ENCODE measurements around the gene GCNT4.
"Not testable (repeated sequence)": the region's sequence is repeated elsewhere in the genome, so short reads cannot be mapped to it uniquely, and the experiment has no call there.

GCNT4 gene, protein sequence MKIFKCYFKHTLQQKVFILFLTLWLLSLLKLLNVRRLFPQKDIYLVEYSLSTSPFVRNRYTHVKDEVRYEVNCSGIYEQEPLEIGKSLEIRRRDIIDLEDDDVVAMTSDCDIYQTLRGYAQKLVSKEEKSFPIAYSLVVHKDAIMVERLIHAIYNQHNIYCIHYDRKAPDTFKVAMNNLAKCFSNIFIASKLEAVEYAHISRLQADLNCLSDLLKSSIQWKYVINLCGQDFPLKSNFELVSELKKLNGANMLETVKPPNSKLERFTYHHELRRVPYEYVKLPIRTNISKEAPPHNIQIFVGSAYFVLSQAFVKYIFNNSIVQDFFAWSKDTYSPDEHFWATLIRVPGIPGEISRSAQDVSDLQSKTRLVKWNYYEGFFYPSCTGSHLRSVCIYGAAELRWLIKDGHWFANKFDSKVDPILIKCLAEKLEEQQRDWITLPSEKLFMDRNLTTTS

DNA sequence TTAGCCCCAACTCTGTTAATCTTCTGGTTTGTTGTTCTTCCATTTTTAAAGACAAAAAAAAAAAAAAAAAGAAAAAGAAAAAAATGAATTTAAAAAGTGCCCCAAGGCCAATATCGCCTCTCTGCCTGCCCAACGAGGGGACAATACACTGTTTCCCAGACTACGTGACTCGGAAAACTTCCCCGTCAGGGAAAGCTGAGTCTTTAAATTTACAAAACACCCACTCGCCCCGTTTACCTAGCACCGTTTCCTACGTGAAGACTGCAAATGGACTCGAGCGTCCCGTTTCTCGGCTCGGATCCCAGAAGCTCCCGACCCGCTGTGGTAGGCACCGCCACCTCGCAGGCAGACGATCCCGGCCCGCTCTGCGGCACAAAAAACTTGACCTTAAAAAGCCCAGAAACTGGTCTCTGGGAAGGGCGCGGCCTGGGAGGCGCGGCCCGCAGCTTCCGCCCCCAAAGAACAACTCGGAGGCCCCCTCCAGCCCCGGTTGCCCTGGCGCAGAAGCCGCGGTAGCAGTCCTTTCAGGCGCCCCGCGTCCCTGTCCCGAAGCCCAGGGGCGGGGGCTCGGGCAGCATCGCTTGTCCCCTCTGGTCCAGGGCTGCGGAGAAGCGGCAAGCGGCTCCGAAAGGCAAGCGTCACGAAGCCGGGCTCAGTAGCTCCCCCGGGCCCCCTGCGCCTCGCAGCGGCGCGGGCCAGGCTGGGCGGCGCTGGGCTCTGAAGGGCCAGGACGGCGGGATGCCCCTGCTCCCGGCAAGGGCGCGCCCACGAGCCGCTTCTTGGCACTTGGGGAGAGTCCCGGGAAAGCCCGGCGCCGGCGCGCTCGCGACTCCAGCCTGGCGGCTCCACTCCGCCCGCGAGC, at the start of gene GCNT4:
TSS of gene GCNT4 (minus strand) at position 367 of the 862 bp plus-strand sequence. CDS start 22,521 bp downstream, outside the sequence.
- no peak for TF ChIP-seq ZNF274 (IDR thresholded peaks at IDR 0.05; ENCODE audit: low read depth, low read length)
- H3K4me3 ChIP-seq (ENCODE audit: low read length), result peak within 1 kb of the TSS; percentile 79

DNA sequence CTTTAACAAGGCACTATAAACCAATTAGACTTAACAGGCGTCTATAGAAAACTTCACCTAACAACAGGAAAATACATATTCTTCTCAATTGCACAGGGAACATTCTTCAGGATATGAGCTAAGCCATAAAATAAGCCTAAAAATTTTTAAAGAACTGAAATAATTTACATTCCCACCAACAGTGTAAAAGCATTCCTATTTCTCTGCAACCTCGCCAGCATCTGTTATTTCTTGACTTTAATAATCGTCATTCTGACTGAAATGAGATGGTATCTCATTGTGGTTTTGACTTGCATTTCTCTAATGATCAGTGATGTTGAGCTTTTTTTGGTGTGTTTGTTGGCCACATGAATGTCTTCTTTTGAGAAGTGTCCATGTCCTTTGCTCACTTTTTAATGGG, 43.6 kb upstream of the GCNT4 start:
- H3K4me3 ChIP-seq (ENCODE audit: low read length), result not testable (repeated sequence)

DNA sequence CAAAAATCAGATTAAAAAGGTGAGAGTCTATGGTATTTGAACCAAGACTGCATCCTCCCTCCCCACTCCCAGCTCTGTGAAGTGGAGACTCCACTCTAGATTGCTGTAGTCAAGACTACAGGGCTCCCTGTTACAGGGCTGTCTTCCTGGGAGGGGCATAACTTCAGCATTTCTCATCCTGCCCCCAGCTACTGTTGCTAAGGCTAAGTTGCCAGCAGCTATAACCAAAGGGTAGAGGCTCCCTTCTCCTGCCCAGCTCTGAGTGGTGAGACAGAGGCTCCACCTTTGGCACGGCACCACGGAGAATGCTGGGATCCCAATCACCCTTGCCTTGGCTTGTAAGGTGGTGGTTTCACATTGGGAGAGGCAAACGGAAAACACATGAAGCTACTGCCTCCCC, 39.2 kb upstream of the GCNT4 start:
- no peak for TF ChIP-seq ZNF274 (IDR thresholded peaks at IDR 0.05; ENCODE audit: low read depth, low read length)
- no peak overlapping the region for H3K4me3 ChIP-seq (ENCODE audit: low read length)

DNA sequence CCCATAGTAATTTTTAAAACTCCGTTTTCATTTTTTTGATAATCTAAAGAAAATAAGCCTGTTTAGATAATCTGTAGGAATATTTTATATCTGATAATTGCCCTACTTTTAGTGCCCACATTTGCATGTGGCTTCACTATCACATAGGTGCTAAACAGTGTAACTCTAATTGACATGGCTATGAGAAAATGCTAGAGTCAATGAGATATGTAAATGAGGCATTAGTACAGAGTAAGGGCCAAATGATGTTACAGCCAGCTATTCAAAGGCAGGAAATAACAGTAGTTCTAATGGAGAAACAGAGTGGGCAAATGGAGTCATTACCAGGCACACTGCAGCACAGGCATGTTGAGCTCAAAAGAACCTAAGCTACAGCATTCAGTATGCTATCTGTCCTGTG, 37.3 kb upstream of the GCNT4 start:
- no peak overlapping the region for H3K4me3 ChIP-seq (ENCODE audit: low read length)
- no peak for TF ChIP-seq ZNF274 (IDR thresholded peaks at IDR 0.05; ENCODE audit: low read depth, low read length)

DNA sequence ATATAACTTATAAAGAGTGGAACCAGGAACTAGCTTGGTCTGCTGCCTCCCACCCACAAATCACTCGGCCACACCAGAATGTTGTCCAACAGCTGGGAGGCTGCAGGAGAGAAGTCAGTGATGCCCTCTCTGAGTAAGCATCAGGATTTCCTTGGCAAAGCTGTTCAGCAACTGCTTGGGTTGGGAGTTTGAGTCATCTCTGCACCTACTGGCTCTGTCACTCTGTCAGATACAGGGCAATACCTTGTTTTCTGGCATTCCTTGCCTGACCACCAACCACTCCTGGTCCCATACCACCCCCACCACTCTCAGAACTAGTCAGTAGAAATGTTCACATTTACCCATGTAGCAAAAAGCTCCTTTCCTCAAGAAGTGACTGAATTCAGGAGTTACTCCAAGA, 36.8 kb upstream of the GCNT4 start:
- H3K4me3 ChIP-seq (ENCODE audit: low read length), result no peak overlapping the region
- TF ChIP-seq ZNF274 (IDR thresholded peaks at IDR 0.05; ENCODE audit: low read depth, low read length), result no peak

DNA sequence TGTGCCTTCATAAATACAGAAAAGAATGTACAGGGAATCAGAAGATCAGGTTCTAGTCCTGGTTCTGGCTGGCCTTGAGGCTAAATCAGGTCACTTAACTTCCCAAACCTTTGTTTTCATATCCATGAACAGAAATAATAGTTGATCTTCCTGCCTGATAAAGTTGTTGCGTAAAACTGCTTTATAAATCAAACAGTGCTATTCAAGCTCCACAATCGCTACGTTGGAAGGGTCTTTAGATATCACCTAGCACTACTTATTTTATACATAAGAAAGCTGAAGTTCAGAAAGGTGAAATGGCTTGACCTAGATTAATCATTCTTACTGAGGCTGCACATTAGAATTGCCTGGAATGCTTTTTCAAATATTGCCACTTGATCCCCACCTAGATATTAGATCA, 36.3 kb upstream of the GCNT4 start:
- no peak for TF ChIP-seq ZNF274 (IDR thresholded peaks at IDR 0.05; ENCODE audit: low read depth, low read length)
- H3K4me3 ChIP-seq (ENCODE audit: low read length), result no peak overlapping the region

DNA sequence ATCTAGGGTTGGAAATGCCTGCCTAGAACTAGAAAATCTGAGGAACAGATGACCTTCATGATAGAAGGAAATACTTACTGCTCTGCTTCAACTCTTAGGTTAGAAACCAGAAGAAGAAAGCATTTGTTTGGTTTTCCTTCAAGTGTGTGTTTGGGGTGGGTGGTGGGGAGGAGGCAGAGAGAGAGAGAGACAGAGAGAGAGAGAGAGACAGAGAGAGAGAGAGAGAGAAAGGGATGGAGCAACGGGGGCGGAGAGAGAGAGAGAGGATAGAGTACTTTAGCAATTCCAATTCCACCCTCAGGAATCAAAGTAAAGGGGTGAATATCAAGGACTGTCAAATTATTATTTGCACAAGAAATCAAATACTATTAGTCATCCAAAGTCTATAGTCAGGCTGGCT, 29.2 kb upstream of the GCNT4 start:
- TF ChIP-seq ZNF274 (IDR thresholded peaks at IDR 0.05; ENCODE audit: low read depth, low read length), result no peak

DNA sequence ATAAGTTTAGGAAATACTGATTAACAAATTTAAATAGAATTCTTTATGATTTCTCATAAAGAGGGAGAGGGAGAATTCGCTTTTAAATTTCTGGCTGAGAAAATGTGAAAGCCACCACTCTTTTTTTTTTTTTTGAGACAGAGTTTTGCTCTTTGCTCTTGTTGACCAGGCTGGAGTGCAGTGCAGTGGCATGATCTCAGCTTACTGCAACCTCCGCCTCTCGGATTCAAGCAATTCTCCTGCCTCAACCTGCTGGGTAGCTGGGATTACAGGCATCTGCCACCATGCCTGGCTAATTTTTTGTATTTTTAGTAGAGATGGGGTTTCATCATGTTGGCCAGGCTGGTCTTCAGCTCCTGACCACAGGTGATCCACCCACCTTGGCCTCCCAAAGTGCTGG, 27.0 kb upstream of the GCNT4 start:
- H3K4me3 ChIP-seq (ENCODE audit: low read length), result not testable (repeated sequence)

More for the DNA sequence above, 29.2 kb upstream of the GCNT4 start:
- H3K4me3 ChIP-seq (ENCODE audit: low read length), result no peak overlapping the region

DNA sequence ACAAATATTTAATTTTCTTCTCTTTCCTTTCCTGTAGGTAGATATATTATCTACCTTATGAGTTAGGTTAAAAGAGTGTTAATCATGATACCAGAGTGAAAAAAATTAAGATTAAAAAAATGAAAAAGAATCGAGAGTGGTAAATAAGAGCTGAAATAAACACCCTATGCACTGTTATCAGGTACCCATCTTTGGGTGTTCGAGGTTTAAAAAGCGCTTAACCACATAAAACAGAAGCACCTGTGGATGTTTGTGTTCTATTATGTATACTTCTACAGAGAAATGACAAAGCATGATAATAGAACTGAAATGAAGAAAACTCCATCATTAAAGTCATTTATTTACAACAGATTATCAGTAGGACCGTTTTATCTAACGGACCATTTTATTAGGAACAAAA, 25.7 kb upstream of the GCNT4 start:
- no peak overlapping the region for H3K4me3 ChIP-seq (ENCODE audit: low read length)
- TF ChIP-seq ZNF274 (IDR thresholded peaks at IDR 0.05; ENCODE audit: low read depth, low read length), result no peak

DNA sequence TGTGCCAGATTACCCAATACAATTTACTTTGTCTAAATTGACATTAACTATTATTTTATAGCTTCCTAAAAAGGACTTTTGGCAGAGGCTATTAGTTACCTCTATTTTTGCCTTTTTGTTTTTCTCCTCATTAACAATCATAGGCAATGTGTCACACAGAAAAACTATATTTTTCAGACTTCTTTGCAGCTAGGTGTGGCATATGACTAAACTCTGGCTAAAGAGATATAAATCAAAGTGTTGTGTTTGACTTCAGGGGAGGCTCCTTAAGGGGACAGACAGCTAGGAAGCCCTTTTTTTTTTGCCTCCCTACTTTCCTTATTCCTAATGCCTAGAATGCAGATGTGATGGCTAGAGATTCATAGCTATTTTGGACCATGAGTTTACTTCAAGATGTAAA, 19.7 kb upstream of the GCNT4 start:
- TF ChIP-seq ZNF274 (IDR thresholded peaks at IDR 0.05; ENCODE audit: low read depth, low read length), result no peak
- H3K4me3 ChIP-seq (ENCODE audit: low read length), result no peak overlapping the region

DNA sequence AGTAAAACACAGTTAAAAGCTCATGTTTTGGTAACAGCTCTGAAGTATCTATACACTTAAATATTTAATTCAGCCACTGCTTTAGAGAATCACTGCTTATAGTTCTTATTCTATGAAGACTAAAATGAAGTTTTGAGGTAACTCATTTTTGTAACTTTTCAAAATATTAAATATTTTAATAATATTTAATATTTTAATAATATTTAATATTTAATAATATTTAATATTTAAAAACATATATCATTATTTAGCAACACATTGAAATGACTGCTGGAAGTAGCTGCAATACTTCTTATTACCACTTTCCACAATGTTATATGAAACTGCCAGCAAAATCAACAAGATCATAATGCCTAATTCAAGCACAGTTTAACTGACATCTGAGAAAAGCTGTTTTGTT, 18.7 kb upstream of the GCNT4 start:
- TF ChIP-seq ZNF274 (IDR thresholded peaks at IDR 0.05; ENCODE audit: low read depth, low read length), result no peak
- H3K4me3 ChIP-seq (ENCODE audit: low read length), result no peak overlapping the region

DNA sequence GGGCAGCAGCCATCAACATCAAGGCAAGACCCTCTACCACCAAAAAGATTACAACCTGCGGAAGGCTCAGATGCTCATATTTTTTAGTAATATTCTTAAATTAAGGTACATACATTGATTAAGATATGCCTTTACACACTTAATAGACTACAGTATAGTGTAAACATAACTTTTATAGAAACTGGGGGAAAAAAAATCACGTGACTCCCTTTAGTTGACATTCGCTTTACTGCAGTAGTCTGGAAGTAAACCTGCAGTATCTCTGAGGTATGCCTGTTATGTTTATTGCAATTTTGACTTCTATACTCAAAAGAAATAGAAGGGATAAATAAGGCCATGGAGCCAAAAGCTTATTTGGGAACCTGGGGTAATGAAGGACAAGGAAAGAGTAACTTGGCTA, 15.1 kb upstream of the GCNT4 start:
- no peak for TF ChIP-seq ZNF274 (IDR thresholded peaks at IDR 0.05; ENCODE audit: low read depth, low read length)

DNA sequence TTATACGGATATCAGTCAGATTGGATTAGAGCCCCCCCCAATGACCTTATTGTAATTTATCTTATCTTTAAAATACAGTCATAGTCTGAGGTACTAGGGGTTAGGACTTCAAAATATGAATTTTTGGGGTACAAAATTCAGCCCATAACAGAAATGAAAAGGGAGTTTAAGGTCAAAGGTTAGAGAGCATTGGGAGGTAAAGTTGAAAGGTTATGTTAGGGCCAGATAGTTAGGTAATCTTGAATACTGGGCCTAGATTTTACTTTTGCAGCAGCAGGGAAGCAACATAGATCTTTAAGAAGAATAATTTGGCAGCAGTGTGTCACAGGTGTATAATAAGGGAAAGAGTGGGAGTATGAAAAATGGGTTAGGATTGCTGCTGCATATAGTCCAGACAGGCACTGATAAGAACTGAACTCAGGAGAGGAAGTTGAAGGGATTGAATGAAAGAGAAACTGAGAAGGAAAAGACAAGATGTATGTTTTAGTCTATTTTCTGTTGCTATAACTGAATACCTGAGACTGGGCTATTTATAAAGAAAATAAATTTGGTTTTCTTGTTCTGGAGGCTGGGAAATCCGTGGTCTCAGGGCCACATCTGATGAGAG, 10.7 kb upstream of the GCNT4 start:
- TF ChIP-seq ZNF274 (IDR thresholded peaks at IDR 0.05; ENCODE audit: low read depth, low read length), result no peak
- H3K4me3 ChIP-seq (ENCODE audit: low read length), result no peak overlapping the region

More for the DNA sequence above, 15.1 kb upstream of the GCNT4 start:
- H3K4me3 ChIP-seq (ENCODE audit: low read length), result no peak overlapping the region

DNA sequence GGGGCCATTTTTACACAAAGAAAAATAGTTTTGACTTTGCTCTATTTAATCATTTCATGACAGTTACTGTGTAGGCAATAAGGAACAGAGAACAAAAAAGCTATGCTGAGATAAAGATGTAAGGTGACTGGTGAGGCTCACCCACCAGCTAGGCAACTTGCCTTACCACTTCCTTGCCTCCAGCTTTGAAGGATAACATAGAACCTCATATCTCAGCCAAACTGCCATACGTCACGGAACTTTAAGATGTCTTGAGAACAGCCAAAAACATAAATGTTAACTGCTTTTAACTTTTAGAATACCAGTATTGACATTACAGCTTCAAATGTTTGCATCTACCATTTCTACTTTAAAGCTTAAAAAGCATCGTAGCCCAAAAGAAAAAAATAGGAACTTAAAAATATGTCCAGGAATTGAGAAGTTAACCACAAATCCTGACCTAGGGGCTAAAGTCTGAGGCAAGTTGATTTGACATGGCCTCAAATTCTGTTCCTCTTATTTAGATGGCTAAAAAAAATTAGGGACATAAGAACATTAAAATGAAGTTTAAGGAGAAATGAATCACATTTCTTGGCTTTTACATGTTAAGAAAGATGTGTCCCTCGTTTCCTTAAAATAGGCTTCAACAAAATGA, 7.7 kb upstream of the GCNT4 start:
- H3K4me3 ChIP-seq (ENCODE audit: low read length), result no peak overlapping the region
- TF ChIP-seq ZNF274 (IDR thresholded peaks at IDR 0.05; ENCODE audit: low read depth, low read length), result no peak
